ENCODE data around the gene ZNF385B. TPM values are rescaled to one million over a fixed set of nuclear protein-coding genes. Genes with fewer than 3 reads are reported as not detected.

The ZNF385B gene
- total RNA-seq, 2 experiments from 2014 or later, result 113 to 178 TPM

DNA sequence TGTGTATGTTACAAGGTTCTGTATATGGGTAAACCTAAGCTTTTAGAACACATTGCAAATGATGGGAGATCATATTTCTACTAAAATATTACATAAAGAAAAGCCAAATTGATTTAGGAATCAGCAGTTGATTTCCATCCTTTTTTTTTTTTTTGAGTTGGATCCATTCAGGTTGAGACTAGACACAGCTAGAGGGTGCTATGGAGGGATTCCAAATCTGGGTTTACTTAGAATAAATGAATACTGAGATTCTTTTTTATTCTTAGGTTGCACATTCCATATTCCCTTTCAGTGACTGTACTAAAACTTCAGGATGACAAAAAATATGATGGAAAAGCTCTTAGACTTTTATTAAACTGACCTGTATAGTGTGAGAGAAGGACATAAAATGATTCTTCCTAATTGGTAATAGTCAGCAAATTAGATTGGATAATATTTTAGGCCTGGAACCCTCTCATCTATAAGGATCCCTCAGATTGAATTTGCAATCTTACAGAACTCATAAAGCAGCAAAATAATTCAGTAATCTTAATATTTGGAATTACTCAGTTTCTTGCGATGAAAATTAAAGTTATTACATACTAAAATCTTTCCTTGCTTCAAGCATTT lies 413.5 kb downstream of the ZNF385B start:
- Histone ChIP-seq H3K36me3 (ENCODE audit: insufficient read depth, low read length) (peaks cover 51% of the 10 kb centered on the region), H4K20me1 (ENCODE audit: insufficient read depth, low read length) (no peaks in the 10 kb centered on the region), H3K4me1 (ENCODE audit: insufficient read depth, low read length, poor library complexity, severe bottlenecking) (no peaks in the 10 kb centered on the region), H2AFZ (ENCODE audit: low read length) (no peak overlapping the region), H3K9me2 (ENCODE audit: insufficient read depth, low read length) (no peaks in the 10 kb centered on the region), H3K9me3 (ENCODE audit: low read length) (no peaks in the 10 kb centered on the region), H3K79me2 (ENCODE audit: insufficient read depth, low read depth, low read length) (no peaks in the 10 kb centered on the region), H3K27ac (ENCODE audit: low read depth, low read length, poor library complexity, severe bottlenecking) (no peak overlapping the region), H3K4me3 (ENCODE audit: low read depth, low read length, poor library complexity, severe bottlenecking) (no peak overlapping the region), H3K4me2 (ENCODE audit: low read length) (no peak overlapping the region)
- ChIA-PET CTCF (ENCODE audit: unreplicated experiment) (no interaction called here), POLR2A (interaction anchor here (0.6 to 1.4 kb wide), 2 partner anchors 10 to 189 kb away, joined by 4 to 6 read pairs; no protein-coding TSS in a partner anchor)
- DNase-seq (ENCODE audit: low spot score), result no peak
- no TSS peak for BruUV-seq (replicated peaks)
- TF ChIP-seq EZH2phosphoT487 (IDR thresholded peaks at IDR 0.05; ENCODE audit: borderline replicate concordance, low read depth, low read length), result no peak
- TF ChIP-seq, protein P1, sequence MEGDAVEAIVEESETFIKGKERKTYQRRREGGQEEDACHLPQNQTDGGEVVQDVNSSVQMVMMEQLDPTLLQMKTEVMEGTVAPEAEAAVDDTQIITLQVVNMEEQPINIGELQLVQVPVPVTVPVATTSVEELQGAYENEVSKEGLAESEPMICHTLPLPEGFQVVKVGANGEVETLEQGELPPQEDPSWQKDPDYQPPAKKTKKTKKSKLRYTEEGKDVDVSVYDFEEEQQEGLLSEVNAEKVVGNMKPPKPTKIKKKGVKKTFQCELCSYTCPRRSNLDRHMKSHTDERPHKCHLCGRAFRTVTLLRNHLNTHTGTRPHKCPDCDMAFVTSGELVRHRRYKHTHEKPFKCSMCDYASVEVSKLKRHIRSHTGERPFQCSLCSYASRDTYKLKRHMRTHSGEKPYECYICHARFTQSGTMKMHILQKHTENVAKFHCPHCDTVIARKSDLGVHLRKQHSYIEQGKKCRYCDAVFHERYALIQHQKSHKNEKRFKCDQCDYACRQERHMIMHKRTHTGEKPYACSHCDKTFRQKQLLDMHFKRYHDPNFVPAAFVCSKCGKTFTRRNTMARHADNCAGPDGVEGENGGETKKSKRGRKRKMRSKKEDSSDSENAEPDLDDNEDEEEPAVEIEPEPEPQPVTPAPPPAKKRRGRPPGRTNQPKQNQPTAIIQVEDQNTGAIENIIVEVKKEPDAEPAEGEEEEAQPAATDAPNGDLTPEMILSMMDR (conservative IDR thresholded peaks at IDR 0.05; ENCODE audit: low read length), result peak; percentile 45
- intact Hi-C loops (cut with micrococcal nuclease; ENCODE audit: unreplicated experiment), result no loop called here

DNA sequence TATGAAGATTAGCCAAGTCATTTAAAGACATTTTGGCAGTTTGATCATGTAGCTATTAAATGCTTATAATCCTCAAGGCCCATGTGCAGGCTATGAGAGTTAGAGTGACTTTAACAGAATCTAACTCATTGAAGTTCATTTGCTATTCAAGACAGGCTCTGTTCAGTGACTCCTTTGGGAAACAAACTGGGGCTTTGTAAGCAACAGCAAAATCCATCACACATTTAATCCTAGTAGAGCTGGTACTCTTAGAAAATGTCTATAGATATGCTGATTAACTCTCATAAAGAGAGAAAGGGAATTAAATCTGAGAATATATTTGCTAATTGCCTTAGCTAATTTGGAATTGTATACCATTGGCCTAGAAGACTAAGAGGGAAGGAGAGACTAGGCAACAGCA lies 414.0 kb downstream of the ZNF385B start:
- H3K9me2 ChIP-seq (ENCODE audit: insufficient read depth, low read length), result no peaks in the 10 kb centered on the region
- no peak overlapping the region for H3K27ac ChIP-seq (ENCODE audit: low read depth, low read length, poor library complexity, severe bottlenecking)
- H3K4me2 ChIP-seq (ENCODE audit: low read length), result no peak overlapping the region
- no peak for TF ChIP-seq EZH2phosphoT487 (IDR thresholded peaks at IDR 0.05; ENCODE audit: borderline replicate concordance, low read depth, low read length)
- TF ChIP-seq, protein P1 (conservative IDR thresholded peaks at IDR 0.05; ENCODE audit: low read length), result no peak
- no peaks in the 10 kb centered on the region for H4K20me1 ChIP-seq (ENCODE audit: insufficient read depth, low read length)
- no peaks in the 10 kb centered on the region for H3K4me1 ChIP-seq (ENCODE audit: insufficient read depth, low read length, poor library complexity, severe bottlenecking)
- intact Hi-C loops (cut with micrococcal nuclease; ENCODE audit: unreplicated experiment), result no loop called here
- H3K79me2 ChIP-seq (ENCODE audit: insufficient read depth, low read depth, low read length), result no peaks in the 10 kb centered on the region
- ChIA-PET CTCF (ENCODE audit: unreplicated experiment) (no interaction called here), POLR2A (interaction anchor here (0.6 to 1.4 kb wide), 3 partner anchors 10 to 190 kb away, joined by 4 to 7 read pairs (median 6); no protein-coding TSS in a partner anchor)
- H2AFZ ChIP-seq (ENCODE audit: low read length), result no peak overlapping the region
- DNase-seq (ENCODE audit: low spot score), result no peak
- no TSS peak for BruUV-seq (replicated peaks)
- no peak overlapping the region for H3K4me3 ChIP-seq (ENCODE audit: low read depth, low read length, poor library complexity, severe bottlenecking)
- H3K36me3 ChIP-seq (ENCODE audit: insufficient read depth, low read length), result peaks cover 56% of the 10 kb centered on the region
- H3K9me3 ChIP-seq (ENCODE audit: low read length), result no peaks in the 10 kb centered on the region

DNA sequence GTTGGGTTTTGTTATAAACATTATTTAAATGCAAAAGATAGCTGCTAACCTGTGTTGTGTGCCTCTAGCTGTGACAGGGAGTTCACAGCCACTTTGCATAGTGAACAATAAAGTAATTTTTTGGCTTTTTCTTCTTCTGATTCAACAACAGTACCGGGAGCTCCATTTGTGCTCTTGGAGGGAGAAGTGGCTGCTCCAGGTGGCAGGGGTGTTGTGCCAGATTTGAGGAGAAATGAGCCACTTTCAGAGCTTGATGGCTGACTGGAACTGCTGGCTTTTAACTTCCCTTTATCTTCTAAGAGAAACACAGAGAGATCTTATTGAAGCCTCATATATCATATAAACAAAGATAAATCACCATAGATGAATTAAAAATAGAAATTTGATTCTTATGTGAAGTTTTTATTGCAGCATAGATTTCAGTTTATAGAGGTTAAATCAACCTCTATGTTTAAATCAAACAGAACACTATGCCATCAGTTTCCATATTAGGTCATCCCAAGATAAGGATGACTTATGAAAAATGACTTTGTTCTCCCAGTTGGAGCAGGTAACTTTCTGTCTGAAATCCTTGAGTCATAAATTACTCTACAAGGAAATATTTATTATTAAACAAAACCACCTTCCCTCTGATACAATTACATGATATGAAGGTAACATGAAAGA lies 414.8 kb downstream of the ZNF385B start:
- no peak for DNase-seq (ENCODE audit: low spot score)
- TF ChIP-seq EZH2phosphoT487 (IDR thresholded peaks at IDR 0.05; ENCODE audit: borderline replicate concordance, low read depth, low read length), result no peak
- TF ChIP-seq, protein P1 (conservative IDR thresholded peaks at IDR 0.05; ENCODE audit: low read length), result no peak
- H3K27ac ChIP-seq (ENCODE audit: low read depth, low read length, poor library complexity, severe bottlenecking), result no peak overlapping the region
- H2AFZ ChIP-seq (ENCODE audit: low read length), result no peak overlapping the region
- intact Hi-C loops (cut with micrococcal nuclease; ENCODE audit: unreplicated experiment), result no loop called here
- no peak overlapping the region for H3K4me2 ChIP-seq (ENCODE audit: low read length)
- peaks cover 55% of the 10 kb centered on the region for H3K36me3 ChIP-seq (ENCODE audit: insufficient read depth, low read length)
- no peaks in the 10 kb centered on the region for H3K79me2 ChIP-seq (ENCODE audit: insufficient read depth, low read depth, low read length)
- no peaks in the 10 kb centered on the region for H3K9me2 ChIP-seq (ENCODE audit: insufficient read depth, low read length)
- H3K9me3 ChIP-seq (ENCODE audit: low read length), result no peaks in the 10 kb centered on the region
- no peak overlapping the region for H3K4me3 ChIP-seq (ENCODE audit: low read depth, low read length, poor library complexity, severe bottlenecking)
- ChIA-PET POLR2A (interaction anchor here (1.4 kb wide), 2 partner anchors 11 to 12 kb away, joined by 6 to 7 read pairs; no protein-coding TSS in a partner anchor), CTCF (ENCODE audit: unreplicated experiment) (no interaction called here)
- BruUV-seq (replicated peaks), result no TSS peak
- no peaks in the 10 kb centered on the region for H4K20me1 ChIP-seq (ENCODE audit: insufficient read depth, low read length)
- H3K4me1 ChIP-seq (ENCODE audit: insufficient read depth, low read length, poor library complexity, severe bottlenecking), result no peaks in the 10 kb centered on the region

Data from OCI-LY7 (cell line).